Skeletal muscle satellite cell (primary cell): ENCODE results near the gene SORCS2.

Experiments
- H3K27me3 ChIP-seq: 2 replicates; pipeline ENCODE4 v1.7.0; 2013; ENCODE audit warnings: low read length; ENCODE audit not compliant: control insufficient read depth, insufficient read depth
- H3K36me3 ChIP-seq: 2 replicates; pipeline ENCODE4 v1.7.0; 2013; ENCODE audit warnings: mild to moderate bottlenecking, control low read depth, low read length; ENCODE audit not compliant: insufficient read depth
- H3K4me1 ChIP-seq: 2 replicates; pipeline ENCODE4 v1.7.0; 2013; ENCODE audit warnings: low read length; ENCODE audit not compliant: control insufficient read depth, insufficient read depth
- H3K4me2 ChIP-seq: 2 replicates; pipeline ENCODE4 v1.7.0; 2013; ENCODE audit warnings: mild to moderate bottlenecking, low read length
- H3K4me3 ChIP-seq: 2 replicates; pipeline ENCODE4 v1.7.0; 2013; ENCODE audit warnings: low read length
- H3K9ac ChIP-seq: 2 replicates; pipeline ENCODE4 v1.7.0; 2013; ENCODE audit warnings: mild to moderate bottlenecking, low read depth, low read length, moderate library complexity
- H3K9me3 ChIP-seq: replicated peaks from 2 replicates; pipeline ENCODE4 v1.7.0; 2013; ENCODE audit warnings: mild to moderate bottlenecking, control low read depth, low read length

Gene SORCS2

GRCh38 chr4:7625071-7625470 is 432.7 kb downstream of the SORCS2 start:
- H3K4me2 ChIP-seq = no peak overlapping the region
- H3K9me3 ChIP-seq = peaks cover 4% of the 10 kb centered on the region
- H3K4me1 ChIP-seq = peaks cover 6% of the 10 kb centered on the region
- H3K27me3 ChIP-seq = peaks cover 4% of the 10 kb centered on the region
- H3K9ac ChIP-seq = no peak overlapping the region
- no peak overlapping the region for H3K4me3 ChIP-seq
- no peaks in the 10 kb centered on the region for H3K36me3 ChIP-seq

DNA sequence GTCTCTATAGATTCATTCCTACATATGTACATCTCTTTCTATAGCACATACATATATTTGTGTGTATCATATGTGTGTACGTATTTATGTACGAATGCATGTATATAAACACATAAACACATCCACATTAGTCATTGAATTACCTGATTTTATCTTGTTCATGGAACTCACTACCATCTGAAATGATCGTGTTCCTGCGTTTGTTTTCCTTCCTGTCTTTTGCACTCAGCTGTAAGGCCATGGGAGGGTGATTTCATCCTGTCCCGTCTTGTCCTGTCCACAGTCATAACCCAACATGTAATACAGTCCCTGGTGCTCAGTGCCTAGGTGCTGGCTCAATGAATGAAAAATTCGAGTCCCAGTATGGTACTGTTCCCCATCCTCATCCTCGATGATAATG is 434.2 kb downstream of the SORCS2 start:
- Histone ChIP-seq H3K27me3 (peaks cover 4% of the 10 kb centered on the region), H3K9me3 (peaks cover 4% of the 10 kb centered on the region), H3K4me1 (peaks cover 19% of the 10 kb centered on the region), H3K4me2 (no peak overlapping the region), H3K9ac (no peak overlapping the region), H3K36me3 (no peaks in the 10 kb centered on the region), H3K4me3 (no peak overlapping the region)

GRCh38 chr4:7627251-7628250 is 435.2 kb downstream of the SORCS2 start:
- Histone ChIP-seq H3K36me3 (no peaks in the 10 kb centered on the region), H3K9me3 (peaks cover 4% of the 10 kb centered on the region), H3K9ac (no peak overlapping the region), H3K4me2 (no peak overlapping the region), H3K27me3 (peaks cover 4% of the 10 kb centered on the region), H3K4me1 (peaks cover 23% of the 10 kb centered on the region), H3K4me3 (no peak overlapping the region)

DNA sequence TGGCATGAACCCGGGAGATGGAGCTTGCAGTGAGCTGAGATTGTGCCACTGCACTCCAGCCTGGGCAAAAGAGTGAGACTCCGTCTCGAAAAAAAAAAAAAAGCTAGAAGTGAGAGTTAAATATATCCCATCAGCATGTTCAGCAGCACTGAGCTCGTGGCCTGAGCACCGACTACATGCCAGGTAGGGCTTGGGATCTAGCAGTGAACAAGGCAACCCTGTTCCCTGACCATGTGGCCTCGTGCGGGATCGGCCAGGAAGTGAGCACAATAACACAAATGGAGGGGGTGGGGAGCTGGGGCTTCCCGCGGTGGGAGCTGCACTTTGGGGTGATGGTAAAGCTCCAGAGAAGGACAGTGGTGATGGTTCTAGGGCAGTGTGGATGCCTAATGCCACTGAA is 436.1 kb downstream of the SORCS2 start:
- peaks cover 9% of the 10 kb centered on the region for H3K27me3 ChIP-seq

GRCh38 chr4:7629501-7630254 is 437.3 kb downstream of the SORCS2 start:
- Histone ChIP-seq H3K4me2 (no peak overlapping the region), H3K27me3 (peaks cover 6% of the 10 kb centered on the region), H3K4me3 (peak overlapping the region; percentile 26), H3K9ac (no peak overlapping the region), H3K4me1 (peaks cover 23% of the 10 kb centered on the region), H3K36me3 (no peaks in the 10 kb centered on the region), H3K9me3 (peaks cover 4% of the 10 kb centered on the region)

More for the DNA sequence above, 436.1 kb downstream of the SORCS2 start:
- no peak overlapping the region for H3K9ac ChIP-seq
- no peaks in the 10 kb centered on the region for H3K36me3 ChIP-seq
- H3K4me2 ChIP-seq = no peak overlapping the region
- H3K4me3 ChIP-seq = no peak overlapping the region
- peaks cover 4% of the 10 kb centered on the region for H3K9me3 ChIP-seq
- H3K4me1 ChIP-seq = peaks cover 23% of the 10 kb centered on the region

DNA sequence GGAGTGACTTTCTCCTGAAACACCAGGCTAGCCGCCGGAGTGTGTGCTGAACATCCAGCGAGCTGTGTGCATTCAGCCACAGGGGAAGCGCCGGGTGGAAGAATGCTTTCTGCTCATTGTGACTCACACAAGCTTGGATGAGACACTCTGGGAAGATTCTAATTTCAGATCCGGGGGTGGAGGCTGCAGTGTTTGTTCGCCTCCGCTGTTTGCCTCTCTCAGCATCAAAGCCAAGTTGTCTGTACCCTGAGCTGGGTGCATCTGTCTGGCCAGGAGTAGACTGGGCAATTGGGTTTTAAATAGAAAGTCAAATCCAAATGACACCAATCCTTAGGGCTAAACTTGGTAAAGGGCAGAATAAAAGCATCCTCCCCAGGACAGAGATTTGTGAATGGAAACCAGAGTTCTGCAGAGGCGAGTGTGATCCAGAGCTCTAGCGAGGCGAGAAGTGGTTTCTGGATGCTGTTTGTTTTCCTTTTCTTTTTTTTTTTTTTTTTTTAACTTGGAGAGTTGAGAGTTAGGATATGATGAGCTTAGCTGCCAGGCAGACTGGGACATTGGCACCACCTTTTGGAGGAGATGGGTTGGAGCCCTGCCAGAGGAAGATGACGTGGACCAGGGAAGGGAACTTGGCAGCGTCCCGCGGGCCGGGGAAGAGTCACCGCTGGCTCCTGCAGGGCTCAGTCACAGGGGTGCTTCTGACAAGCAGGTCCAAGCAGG is 438.4 kb downstream of the SORCS2 start:
- no peak overlapping the region for H3K9ac ChIP-seq
- H3K4me2 ChIP-seq = peak overlapping the region; percentile 63
- peaks cover 18% of the 10 kb centered on the region for H3K4me1 ChIP-seq
- no peaks in the 10 kb centered on the region for H3K36me3 ChIP-seq
- H3K27me3 ChIP-seq = peaks cover 8% of the 10 kb centered on the region
- peaks cover 4% of the 10 kb centered on the region for H3K9me3 ChIP-seq
- peak overlapping the region; percentile 26 for H3K4me3 ChIP-seq

DNA sequence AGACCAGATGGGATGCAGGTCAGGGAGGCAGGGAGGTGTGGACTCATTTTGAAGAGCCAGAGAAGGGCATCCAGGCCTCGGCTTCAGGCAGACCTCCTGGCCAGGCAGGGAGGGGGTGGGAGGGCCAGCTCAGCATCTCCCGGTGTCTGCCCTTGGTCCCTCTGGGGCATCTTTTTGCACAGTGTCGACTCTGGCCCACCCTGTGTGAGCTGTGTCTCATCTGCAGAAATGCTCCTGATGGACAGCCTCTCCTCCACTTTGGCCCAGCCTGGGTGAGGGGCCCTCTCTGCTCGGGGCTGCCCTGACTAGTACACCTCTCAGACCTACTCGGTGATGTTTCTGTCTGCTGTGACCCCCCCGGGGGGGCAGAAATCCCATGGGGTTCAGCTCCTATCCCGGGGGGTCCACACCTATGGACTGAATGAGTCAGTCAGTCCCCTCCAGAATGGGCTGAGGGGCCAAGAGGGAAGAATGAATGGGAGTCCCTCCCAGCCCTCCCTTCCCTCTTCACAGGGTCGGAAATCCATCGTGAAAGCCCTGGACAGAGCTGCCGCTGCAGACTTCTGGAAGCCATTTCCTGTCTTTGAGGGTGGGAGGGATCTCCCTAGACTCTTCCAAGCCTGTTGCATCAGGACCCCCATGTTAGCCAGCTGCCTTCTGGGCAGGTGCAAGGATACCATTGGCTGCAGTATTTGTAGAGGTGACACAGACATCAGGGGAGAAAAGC is 439.1 kb downstream of the SORCS2 start:
- Histone ChIP-seq H3K4me3 (peak overlapping the region; percentile 1), H3K4me2 (peak overlapping the region; percentile 63), H3K9ac (no peak overlapping the region), H3K36me3 (no peaks in the 10 kb centered on the region), H3K4me1 (peaks cover 18% of the 10 kb centered on the region), H3K27me3 (peaks cover 8% of the 10 kb centered on the region), H3K9me3 (peaks cover 4% of the 10 kb centered on the region)

DNA sequence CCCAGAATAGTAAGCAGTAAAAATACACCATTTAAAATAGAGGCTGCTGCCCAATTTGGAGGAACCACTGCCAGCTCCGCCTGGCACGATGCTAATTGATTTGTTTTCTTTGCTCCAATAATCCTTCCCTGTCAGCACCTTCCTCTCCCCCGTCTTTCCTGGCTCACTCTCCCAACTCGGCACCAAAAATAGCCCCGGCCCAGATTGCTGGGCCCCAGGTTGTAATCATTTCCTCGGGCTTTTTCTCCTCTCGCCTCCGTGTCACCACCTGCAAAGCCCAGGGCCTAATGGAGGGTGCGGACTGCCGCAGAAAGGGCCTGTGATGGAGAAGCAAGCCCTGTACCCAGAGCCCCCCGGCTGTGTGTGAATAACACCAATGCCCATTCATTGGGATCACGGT is 440.0 kb downstream of the SORCS2 start:
- Histone ChIP-seq H3K27me3 (peaks cover 8% of the 10 kb centered on the region), H3K4me3 (no peak overlapping the region), H3K9ac (no peak overlapping the region), H3K36me3 (no peaks in the 10 kb centered on the region), H3K9me3 (peaks cover 4% of the 10 kb centered on the region), H3K4me2 (no peak overlapping the region), H3K4me1 (peaks cover 18% of the 10 kb centered on the region)

GRCh38 chr4:7632971-7633370 is 440.6 kb downstream of the SORCS2 start:
- peaks cover 18% of the 10 kb centered on the region for H3K4me1 ChIP-seq
- H3K4me3 ChIP-seq = no peak overlapping the region
- no peaks in the 10 kb centered on the region for H3K36me3 ChIP-seq
- peaks cover 8% of the 10 kb centered on the region for H3K27me3 ChIP-seq
- H3K9me3 ChIP-seq = peaks cover 4% of the 10 kb centered on the region
- H3K4me2 ChIP-seq = no peak overlapping the region
- no peak overlapping the region for H3K9ac ChIP-seq

- Histone ChIP-seq H3K36me3 (no peaks in the 10 kb centered on the region), H3K4me1 (peaks cover 18% of the 10 kb centered on the region), H3K4me3 (no peak overlapping the region), H3K4me2 (no peak overlapping the region), H3K27me3 (peaks cover 8% of the 10 kb centered on the region), H3K9me3 (peaks cover 2% of the 10 kb centered on the region), H3K9ac (no peak overlapping the region)
These were observed 442.4 kb downstream of the SORCS2 start for GRCh38 chr4:7634661-7635251.
